HG03457 (cell line): ENCODE data around the gene BCL11A.

Experiments
- ATAC-seq: cut with Tn5 transposase; IDR thresholded peaks from one replicate; pipeline ENCODE4 v1.9.1; 2021; ENCODE audit warnings: moderate number of reproducible peaks; ENCODE audit not compliant: unreplicated experiment

Gene BCL11A

GRCh38 chr2:60472041-60472440 is 81.4 kb downstream of the BCL11A start:
- ATAC-seq: no peak

GRCh38 chr2:60470340-60470739 is 83.1 kb downstream of the BCL11A start:
- ATAC-seq: no peak

GRCh38 chr2:60469536-60470317 is 83.7 kb downstream of the BCL11A start:
- ATAC-seq: no peak

GRCh38 chr2:60468382-60469085 is 84.9 kb downstream of the BCL11A start:
- no peak for ATAC-seq

- ATAC-seq: no peak
These were observed 87.2 kb downstream of the BCL11A start for GRCh38 chr2:60466161-60466702.

GRCh38 chr2:60465736-60466135 is 87.7 kb downstream of the BCL11A start:
- no peak for ATAC-seq

GRCh38 chr2:60463249-60463648 is 90.2 kb downstream of the BCL11A start:
- no peak for ATAC-seq

- no peak for ATAC-seq
These were observed 91.9 kb downstream of the BCL11A start for GRCh38 chr2:60461421-60462108.

- no peak for ATAC-seq
These were observed 92.7 kb downstream of the BCL11A start for GRCh38 chr2:60460577-60461420.

GRCh38 chr2:60459851-60460250 is 93.6 kb downstream of the BCL11A start:
- ATAC-seq: no peak

GRCh38 chr2:60456115-60456770 is 97.2 kb downstream of the BCL11A start:
- no peak for ATAC-seq

- no peak for ATAC-seq
These were observed 99.6 kb downstream of the BCL11A start for GRCh38 chr2:60453872-60454271.

- ATAC-seq: no peak
These were observed 100.2 kb downstream of the BCL11A start for GRCh38 chr2:60453301-60453700.

- no peak for ATAC-seq
These were observed 103.0 kb downstream of the BCL11A start for GRCh38 chr2:60450488-60450887.

GRCh38 chr2:60447943-60448342 is 105.5 kb downstream of the BCL11A start:
- ATAC-seq: no peak

GRCh38 chr2:60446413-60447267 is 106.8 kb downstream of the BCL11A start:
- ATAC-seq: peak; percentile 89

GRCh38 chr2:60445684-60446179 is 107.7 kb downstream of the BCL11A start:
- no peak for ATAC-seq

- no peak for ATAC-seq
These were observed 110.8 kb downstream of the BCL11A start for GRCh38 chr2:60442608-60443007.

- no peak for ATAC-seq
These were observed 111.7 kb downstream of the BCL11A start for GRCh38 chr2:60441800-60442199.
